Measurements from ENCODE around the gene GALNT18. TPM values are rescaled to one million over a fixed set of nuclear protein-coding genes. Genes with fewer than 3 reads are reported as not detected.

Gene GALNT18
- polyA plus RNA-seq, 12 donors = 7.0 to 14.2 (median 10.0) TPM; not detected in 1

DNA sequence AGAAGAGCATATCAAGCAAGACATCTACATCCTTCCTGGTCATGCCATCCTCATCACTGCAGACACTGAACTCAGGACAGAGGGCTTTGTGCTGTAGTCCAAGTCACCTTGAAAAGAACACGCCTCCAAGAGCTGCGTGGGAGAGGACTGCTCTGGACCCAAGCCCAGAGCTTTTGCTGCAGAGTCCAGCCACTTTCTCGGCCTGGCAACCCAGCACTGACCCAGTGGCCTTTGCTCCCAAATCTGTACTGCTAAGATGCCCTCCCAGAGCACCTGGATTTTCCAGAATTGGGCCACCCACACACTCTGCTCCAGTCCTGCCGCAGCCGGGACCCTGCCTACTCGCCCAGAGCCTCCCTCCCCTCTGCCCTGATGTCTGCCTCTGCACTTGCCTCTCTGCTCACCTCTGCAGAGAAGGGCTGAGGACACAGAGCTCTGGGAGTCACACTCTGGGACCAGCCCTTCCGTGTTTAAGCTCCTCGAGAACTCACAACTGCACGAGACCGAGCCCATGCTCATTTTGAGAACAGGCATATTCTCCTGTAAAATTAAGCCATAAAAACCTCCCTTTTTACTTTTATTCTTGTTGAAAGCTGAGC is 185.0 kb downstream of the GALNT18 start:
- no peak for DNase-seq

DNA sequence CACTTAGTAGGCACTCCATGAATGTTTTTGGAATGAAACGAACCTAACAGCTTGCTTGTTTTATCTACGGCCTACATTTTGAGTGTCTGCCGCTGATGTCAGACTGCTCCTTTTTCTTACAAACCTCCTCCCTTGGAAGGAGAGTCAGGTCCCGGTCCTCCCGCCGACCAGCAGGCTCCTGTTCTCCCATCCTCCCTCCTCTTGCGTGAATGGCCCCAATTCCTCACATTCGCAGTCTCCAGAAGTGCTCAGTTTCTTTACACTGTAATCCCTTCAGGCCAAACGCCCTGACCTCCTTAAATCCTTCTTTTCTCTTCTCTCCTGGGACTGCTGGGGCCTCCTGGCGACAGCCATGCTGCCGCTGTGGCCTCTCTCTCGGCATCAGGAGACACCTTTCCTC is 186.2 kb downstream of the GALNT18 start:
- no peak for DNase-seq

DNA sequence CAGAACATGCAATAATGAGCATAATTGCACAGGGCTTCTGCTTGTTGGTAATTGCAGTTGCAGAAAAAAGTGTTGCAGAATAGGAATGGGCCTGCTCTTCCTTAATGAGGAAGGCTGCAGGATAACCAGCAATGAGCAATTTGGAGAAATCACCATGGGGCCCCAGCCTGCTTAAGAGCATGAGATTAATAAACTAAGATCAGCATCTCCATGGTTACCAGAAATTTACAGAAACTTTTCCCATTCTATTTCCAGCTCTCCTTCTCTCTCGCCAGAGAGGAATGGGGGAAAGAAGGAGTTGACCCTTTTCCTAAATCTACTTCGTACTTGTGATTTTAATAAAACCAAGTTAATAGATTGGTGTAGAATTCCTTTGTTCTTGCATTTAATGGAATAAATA is 187.8 kb downstream of the GALNT18 start:
- DNase-seq = no peak

DNA sequence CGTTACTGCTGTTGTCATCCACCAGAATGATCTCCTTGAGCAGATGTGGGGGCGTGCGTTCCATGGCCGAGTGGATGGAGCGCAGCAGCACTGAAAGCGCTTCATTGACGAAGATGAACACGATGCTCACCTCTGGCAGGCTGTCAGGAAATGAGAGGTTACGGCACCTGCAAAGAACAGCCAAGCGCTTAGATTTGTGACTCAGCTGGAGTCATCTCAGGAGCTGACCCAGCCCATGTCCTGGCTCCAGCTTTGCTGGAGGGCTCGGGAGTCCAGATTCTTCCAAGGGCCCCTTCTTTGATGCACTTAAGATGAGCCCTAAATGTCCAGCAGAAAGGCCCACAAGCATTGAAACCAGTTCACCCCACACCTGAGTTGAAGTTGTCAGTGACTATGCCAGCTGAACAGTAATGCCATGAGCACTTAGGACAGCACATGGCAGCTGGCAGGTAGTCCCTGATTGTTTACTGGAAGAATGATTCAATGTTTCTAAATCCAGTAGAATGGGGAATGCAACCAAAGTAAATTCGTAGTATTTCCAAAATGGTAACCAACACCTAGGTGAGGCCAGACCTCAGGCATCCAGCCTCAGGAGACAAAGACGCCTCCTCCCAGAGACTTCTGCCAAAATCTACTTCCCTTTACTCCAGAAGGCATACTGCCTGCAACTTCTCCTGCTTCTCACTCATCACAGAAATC is 189.0 kb downstream of the GALNT18 start:
- DNase-seq = no peak

DNA sequence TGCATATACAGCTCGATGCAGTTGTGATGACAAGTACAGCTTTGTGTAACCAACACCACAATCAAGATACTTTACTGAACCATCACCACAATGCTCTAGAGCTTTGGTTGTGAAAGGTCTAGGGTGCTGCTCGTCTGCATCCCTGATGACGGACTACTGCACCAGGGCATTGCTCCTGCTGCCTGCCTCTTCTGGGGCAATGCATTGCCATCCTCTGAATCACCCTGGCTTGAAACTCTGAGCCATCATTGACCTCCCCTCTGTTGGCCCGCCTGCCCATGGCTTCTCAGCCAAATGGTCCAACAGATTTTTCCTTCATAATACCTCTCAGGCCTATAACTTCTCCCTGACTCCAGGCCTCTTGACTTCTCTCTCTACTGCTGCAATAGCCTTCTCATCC is 191.4 kb downstream of the GALNT18 start:
- DNase-seq = no peak

DNA sequence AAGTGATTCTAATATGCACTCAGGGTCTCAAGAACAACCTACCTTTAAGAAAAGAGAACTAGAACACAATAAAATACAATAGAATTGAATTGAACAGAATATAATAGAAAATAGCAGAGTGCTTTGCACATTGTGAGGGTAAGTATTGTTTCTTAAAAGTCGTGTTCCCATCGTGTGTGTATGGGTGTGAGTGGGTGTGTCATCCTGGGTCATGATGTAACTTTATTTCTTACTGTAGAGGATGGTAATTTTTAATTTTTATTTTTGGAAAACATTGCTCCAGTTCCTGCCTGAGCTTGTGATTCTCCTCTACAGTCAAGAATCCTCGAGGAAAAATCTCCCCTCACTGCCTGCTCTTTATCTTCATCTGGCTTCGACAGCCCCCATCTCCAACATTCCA is 193.1 kb downstream of the GALNT18 start:
- no peak for DNase-seq

DNA sequence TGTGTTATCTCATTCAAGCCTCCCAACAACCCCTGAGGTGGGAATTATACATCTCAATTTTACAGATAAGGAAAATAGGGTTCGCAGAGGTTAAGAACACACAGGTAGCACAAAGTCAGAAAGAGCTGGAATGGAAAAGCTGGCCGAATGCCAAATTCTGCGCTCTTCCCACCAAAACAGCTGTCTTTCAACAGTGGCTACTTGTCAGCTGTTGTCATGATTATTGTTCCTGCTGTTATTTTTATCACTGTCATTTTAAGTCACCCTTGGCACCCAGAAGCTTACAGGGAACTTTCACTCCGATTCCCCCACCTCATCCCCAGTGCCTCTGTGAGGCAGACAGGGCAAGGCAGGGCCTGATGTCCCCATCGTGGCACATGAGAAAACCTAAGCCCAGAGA is 194.3 kb downstream of the GALNT18 start:
- DNase-seq = no peak

DNA sequence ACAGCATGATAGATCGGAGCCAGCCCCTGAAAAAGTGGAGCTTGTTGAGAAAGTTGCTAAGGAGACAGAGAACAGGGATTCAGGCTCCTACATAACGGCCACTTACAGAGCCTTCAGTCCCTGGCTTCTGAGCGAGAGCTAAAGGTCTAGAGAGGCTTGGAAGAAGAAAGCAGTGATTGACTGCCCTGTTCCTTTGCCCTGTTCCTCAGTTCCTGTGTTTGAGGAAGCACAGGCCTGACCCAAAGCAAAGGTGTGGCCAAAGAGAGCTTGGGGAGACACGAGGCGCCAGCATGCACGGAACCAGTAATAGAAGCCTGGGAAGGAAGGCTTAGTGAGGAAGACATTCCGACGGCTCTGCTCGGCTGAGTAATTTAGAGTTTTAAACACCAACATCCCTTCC is 194.7 kb downstream of the GALNT18 start:
- no peak for DNase-seq

DNA sequence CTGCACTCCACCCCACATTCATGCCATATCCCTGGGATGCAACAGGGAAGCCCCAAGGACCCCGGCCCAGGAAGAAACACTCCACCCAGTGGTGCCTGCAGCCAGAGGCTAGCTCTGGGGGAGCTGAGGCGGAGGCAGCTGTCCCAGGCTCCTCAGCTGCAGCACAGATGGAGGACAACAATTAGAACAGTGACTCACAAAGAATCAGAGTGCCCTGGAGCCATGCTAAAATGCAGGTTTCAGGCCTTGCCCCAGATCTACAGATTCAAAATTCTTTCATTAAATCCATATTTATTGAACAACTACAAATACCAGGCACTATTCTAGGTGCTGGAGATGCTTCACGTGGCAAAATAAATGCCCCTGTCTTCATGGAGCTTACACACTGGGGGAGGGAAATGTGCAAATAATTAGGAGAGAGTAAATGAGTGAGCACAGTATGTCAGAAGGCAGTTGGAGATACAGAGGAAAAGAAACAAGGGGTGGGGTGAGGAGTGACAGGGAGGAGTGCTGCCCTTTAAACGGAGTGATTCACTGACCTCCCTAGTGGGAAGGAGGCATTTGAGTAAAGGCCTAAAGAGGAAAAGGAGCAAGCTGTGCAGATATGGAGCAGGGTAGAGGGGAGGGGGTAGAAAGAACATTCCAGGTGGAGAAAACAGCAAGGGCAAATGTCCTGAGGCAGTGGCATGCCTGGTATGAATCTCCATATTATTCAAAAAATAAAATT is 195.4 kb downstream of the GALNT18 start:
- no peak for DNase-seq

DNA sequence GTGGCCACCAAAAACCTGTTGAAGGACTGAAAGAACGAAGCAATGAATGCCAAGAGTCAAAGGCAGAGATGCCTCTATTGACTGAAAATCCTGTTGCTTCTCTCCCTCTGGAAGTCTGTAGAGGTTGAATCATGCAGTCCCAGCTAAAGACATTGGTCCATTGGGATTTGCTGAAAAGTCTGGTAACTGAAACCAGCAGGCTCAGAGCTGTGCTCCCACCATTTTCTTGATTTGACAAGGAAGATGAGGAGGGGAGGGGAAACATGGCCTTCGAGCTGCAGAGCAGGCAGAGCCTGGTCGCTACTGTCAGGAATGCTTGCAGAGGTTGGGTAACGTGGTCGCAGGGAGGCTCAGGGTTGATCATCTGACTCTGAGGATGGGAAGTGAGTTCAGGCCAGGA is 196.0 kb downstream of the GALNT18 start:
- no peak for DNase-seq

DNA sequence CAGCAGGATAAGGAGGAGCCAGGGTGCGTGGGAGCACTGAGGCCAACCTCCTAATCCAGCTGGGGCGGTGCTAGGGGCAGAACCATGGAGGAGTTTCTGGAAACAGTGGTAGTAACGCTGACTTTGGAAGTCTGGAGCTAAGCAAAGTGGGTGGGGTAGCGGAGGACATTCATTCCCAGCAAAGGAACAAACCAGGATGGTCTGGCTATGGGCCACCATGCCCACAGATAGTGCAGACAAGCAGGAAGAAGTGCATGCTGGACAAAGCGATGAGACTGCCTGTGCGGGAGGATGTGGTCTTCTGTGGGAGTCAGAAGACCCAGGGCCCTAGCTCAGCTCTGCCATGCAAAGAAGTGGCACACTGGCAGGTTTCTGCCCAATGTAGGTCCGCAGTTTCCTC is 197.1 kb downstream of the GALNT18 start:
- DNase-seq = no peak

DNA sequence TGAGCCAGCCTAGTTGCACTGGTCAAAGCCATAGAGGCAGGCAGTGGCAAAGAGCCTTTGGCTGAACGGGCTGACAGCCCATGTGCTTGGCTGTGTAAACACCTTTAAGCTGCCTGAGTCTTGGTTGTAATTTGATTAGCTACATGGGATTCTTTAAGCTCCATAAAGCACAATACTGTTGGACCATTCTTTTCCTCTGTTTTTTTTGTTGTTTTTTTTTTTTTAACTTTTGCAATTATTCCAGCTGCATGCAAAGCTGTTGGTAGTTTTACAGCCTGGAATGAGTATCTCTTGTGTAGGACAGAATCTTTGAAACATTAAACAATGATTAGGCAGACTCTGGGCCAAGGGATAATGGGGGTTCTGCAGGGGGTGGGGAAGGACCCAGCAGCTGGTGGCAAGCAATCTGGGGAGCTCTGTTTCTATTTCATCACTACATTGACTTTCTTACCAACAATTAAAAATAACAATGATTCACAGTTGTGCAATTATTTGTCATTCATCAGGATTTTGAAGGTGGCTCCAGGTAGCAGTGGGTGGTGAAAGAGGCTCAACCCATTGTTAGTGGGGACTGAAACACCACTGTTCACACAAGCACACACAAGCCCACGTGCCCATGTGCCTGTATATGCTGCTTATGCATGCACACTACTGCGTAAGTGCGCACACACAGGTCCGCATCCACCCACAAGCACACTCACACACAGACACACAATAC is 199.2 kb downstream of the GALNT18 start:
- DNase-seq = no peak

DNA sequence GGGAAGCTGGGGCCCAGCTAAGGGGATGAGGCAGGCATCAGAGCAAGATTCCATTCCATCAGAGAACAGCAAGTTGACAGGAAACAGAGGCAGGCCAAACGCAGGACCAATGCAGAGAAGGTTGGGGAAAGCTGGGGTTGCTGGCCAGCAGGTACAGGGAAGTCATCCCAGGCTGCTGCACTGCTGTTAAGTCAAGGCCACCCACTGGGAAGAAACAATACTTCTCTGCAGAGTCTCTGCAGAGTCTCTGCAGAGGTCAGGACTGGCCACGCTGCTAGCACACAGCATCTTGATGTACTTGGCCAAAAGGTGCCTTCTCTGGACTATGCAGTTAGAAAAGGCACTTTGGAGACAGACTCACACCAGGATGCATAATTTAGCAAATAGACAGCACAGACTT is 200.3 kb downstream of the GALNT18 start:
- no peak for DNase-seq

DNA sequence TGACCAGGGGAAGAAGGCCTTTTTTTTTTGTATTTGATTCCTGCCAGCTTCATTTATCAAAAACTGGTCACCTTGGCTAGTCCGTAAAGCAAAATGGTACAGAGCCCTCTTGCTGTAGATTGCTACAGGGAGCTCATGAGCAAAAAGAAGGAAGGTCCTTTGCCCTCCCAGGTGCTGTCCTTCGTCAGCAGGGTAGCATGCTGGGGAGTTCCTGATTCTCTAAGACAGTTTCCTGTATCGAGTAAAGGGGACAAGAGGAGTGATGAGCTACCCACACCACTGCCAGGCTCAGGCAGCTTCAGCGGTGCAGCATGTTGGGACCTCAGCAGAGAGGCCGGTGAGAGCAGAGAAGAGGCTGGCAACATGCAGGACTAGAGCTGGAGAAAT is 200.9 kb downstream of the GALNT18 start:
- no peak for DNase-seq

DNA sequence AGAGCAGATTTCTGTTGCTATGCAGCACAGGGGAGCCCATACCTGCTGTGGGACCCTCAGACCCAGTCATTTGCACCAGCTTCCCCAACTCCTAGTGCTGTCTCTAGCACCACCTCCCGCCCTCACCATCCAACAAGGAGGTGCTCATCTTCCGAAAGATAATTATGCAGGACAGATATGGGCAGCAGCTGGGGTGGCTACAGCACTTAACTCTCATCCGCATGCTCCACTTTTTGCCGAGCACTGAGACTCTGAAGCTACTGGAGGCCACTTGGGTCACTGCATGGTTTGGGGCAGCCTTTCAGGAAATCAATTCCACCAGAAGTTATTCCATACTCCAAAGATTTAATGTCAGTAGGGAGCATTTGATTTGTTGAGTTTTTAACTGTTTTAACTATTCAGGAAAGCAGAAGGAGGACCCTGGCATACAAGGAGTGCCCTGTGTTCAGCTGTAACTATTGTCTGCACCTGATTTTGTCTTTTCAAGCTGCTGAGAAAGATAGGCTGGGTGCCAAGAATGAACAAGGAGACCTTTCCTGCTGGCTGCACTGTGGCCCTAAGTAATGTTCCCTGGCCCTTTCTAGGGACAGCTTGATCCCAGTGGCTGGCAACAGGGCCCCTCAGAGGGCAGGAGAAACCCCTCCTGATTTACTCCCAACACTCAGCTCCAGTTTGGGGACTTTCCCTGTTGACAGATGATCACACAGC is 201.5 kb downstream of the GALNT18 start:
- DNase-seq = no peak

DNA sequence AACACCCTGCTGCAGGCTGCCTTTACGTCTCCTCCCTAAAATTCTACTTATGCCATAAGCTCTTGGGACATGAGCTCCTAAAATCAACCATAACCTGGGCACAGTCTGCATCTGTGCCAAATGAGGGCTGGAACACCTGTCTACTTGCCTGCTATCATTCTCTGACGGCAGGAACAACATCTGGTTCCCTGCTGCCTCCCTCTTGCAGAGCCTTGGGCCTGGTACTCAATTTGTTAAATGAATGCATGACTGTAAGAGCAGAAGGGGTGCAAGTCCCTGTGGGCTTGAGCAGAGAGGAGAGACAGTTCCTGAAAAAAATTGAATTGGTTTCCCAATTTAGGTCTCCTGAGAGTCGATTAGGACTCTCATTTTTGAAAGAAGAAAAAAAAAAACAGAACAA is 202.1 kb downstream of the GALNT18 start:
- DNase-seq = no peak

DNA sequence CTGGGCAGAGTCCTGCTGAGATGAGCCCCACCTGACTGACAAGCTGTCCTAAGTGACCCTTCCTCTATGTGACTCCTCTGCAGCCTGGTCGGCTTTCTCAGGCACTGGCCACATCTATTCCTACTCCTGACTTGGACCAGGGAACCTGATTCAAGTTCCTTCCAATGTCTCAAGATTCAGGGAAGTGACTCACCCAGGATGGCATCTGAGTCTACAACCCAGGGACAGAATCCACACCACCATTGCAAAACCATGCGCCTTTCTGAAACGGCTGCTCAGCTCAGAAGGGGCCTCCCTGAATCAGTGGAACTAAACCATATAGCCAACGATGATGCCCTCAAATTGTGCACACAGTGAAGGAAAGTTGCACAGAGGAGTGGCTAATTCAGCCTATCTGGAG is 204.9 kb downstream of the GALNT18 start:
- DNase-seq = no peak

DNA sequence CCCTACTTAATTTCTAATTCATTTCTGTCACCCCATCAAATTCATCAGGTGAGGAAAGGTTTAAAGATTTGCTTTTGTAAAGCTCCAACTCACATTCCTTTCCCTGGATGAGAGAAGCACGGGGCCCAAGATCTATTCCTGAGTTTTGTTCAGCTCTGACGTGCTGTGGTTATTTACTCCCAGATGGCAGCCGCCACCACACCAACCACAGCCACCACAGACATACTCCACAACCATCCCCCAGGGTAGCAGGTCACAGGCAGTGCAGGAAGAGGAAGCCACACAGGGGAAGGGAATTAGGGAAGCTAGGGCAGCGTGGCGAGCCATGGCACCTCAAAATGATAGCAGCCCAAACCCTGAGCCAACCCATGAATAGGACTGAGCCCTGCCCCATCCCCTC is 205.3 kb downstream of the GALNT18 start:
- no peak for DNase-seq

DNA sequence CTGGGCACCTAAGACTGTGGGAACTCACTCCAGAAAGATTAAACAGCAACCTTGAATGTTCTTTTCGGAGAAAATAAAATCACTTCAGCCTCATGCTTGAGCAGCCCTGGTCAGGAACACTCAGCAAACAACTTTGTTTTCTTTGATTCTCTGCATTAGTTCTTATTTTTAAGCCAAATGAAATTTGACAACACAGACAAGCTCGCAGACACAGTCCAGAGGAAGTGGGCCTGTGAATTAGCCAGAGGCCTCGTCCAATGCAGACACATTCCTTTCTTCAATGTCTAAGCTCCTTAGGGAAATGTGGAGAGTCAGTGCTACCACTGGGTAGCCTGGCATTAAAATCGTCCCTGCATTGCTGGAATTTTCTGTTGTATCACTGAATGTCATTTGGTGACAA is 205.9 kb downstream of the GALNT18 start:
- no peak for DNase-seq

DNA sequence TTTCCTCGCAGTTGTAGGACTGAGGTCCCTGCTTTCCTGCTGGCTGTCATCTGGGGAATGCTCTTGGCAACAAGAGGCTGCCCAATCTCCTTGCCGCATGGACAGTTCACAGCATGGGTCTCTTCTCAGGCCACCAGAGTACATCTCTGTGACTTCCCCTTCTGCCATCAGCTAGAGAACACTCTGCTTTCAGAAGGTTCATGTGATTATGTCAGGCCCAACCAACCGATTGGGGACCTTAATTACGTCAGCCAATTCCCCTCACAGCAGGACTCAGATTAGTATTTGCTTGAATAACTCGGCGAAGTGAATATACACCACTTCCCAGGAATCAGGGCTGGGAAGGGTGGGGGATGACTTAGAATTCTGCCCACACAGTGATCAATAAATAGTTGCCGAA is 206.8 kb downstream of the GALNT18 start:
- no peak for DNase-seq

DNA sequence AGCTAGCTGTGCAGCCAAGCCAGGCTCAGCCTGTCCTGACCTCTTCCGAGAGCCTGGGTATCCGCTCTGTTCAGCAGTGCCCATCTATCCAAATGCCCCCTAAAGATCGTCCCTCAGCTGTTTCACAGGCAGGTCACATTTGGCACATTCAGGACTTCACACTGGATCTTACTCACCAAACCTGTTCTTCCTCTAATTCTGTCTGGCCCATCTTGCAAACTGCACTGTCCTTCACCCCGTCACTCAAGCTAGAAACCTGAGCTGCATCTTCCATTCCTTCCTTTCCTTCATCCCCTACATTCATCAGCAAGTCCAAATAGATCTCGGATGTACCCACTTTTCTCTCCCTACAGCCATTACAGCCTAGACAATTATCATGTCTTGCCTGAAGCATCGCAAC is 208.0 kb downstream of the GALNT18 start:
- DNase-seq = no peak

DNA sequence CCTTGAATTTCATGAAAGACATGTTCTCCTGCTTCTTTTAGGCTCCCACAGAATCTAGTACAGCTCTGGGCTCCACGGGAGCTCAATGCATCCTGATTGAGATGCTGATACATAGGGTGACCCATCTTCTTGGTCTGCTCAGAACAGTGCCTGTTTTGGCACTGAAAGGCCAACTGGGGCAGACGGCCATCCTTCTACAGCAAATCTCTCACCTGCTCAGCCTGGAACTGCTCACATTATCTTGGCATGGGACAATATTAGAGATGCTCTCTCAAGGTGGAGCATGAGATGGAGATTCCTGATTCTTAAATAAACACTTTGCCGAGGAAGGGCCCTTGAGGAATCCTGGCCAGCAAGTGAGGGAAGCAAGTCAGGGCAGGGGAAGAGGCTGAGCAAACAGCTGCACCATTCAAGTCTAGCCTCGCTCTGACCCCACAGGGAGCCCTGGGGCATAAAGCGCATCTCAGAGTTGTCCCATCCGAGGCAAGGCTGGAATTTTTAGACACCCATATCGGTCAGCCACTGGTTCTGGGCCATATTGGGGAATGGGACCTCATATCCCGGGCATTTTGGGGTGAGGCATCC is 210.3 kb downstream of the GALNT18 start:
- no peak for DNase-seq

Measured in muscle of arm (tissue), 12 donors.